WTC11 (cell line): ENCODE data around the gene CCDC127. TPM values are rescaled to one million over a fixed set of nuclear protein-coding genes. Genes with fewer than 3 reads are reported as not detected.
A peak's percentile ranks its signal among the peaks of the same experiment; 100 is the strongest.

ENCODE experiments used
- ATAC-seq: fragments of 200-7000 bp; cut with Tn5 transposase; 2 replicates; pipeline ENCODE4 v1.10.0; 2021; ENCODE audit warnings: mild to moderate bottlenecking, moderate library complexity
- CTCF ChIA-PET: fragments of 300-600 bp; sonication (Branson Sonifier 250); formaldehyde crosslinking; loops from one replicate; lab custom pipeline; 2021; ENCODE audit warnings: antibody characterized with exemption; lab: Charles Lee
- POLR2A ChIA-PET: fragments of 350-600 bp; sonication (Branson Sonifier 250); formaldehyde crosslinking; loops from one replicate; lab custom pipeline; 2021; ENCODE audit warnings: antibody characterized with exemption; lab: Charles Lee
- DNase-seq: peaks from one replicate; pipeline ENCODE4 v3.0.0; 2021; ENCODE audit warnings: low spot score
- H3K27ac Mint-ChIP-seq: 2 replicates; pipeline ENCODE4 v1.8.0; 2021; ENCODE audit warnings: mixed read lengths
- H3K27me3 Mint-ChIP-seq: 2 replicates; pipeline ENCODE4 v1.8.0; 2021; ENCODE audit warnings: low read depth, mild to moderate bottlenecking, moderate library complexity, mixed read lengths
- H3K36me3 Mint-ChIP-seq: 2 replicates; pipeline ENCODE4 v1.8.0; 2021; ENCODE audit warnings: mixed read lengths
- H3K4me1 Mint-ChIP-seq: 2 replicates; pipeline ENCODE4 v1.8.0; 2022; ENCODE audit warnings: mixed read lengths
- H3K4me3 Mint-ChIP-seq: 2 replicates; pipeline ENCODE4 v1.8.0; 2021; ENCODE audit warnings: mild to moderate bottlenecking, moderate library complexity, mixed read lengths
- H3K9me3 Mint-ChIP-seq: 2 replicates; pipeline ENCODE4 v1.8.0; 2021; ENCODE audit warnings: mixed read lengths
- E2F5 ChIP-seq: sonication (generic); formaldehyde crosslinking; IDR thresholded peaks from 2 replicates; pipeline ENCODE4 v1.8.1; 2022; ENCODE audit warnings: mild to moderate bottlenecking, moderate library complexity, missing genetic modification reagents
- ETV6 ChIP-seq: sonication (generic); formaldehyde crosslinking; IDR thresholded peaks from 2 replicates; pipeline ENCODE4 v1.8.1; 2022; ENCODE audit warnings: mild to moderate bottlenecking, missing genetic modification reagents
- FOXJ3 ChIP-seq: sonication (generic); formaldehyde crosslinking; IDR thresholded peaks from 2 replicates; pipeline ENCODE4 v1.9.0; 2021; ENCODE audit warnings: missing genetic modification reagents, mild to moderate bottlenecking, borderline replicate concordance
- FOXK1 ChIP-seq: sonication (generic); formaldehyde crosslinking; IDR thresholded peaks from 2 replicates; pipeline ENCODE4 v1.8.0; 2022; ENCODE audit warnings: mild to moderate bottlenecking, moderate library complexity, missing genetic modification reagents
- HMGA2 ChIP-seq: fragments of 250-450 bp; sonication (Bioruptor Pico); IDR thresholded peaks from 2 replicates; pipeline ENCODE4 v1.4.0; 2021; ENCODE audit warnings: mild to moderate bottlenecking, moderate library complexity
- MXD4 ChIP-seq: fragments of 250-450 bp; sonication (Bioruptor Pico); IDR thresholded peaks from 2 replicates; pipeline ENCODE4 v1.8.0; 2021; ENCODE audit warnings: mild to moderate bottlenecking, moderate library complexity, borderline replicate concordance
- NFE2L1 ChIP-seq: sonication (generic); formaldehyde crosslinking; IDR thresholded peaks from 2 replicates; pipeline ENCODE4 v1.8.1; 2023; ENCODE audit warnings: missing genetic modification reagents
- NFYB ChIP-seq: sonication (generic); formaldehyde crosslinking; conservative IDR thresholded peaks from 2 replicates; pipeline ENCODE4 v1.8.0; 2022; ENCODE audit warnings: low read depth, missing genetic modification reagents
- OVOL2 ChIP-seq: fragments of 250-450 bp; sonication (Bioruptor Pico); IDR thresholded peaks from 2 replicates; pipeline ENCODE4 v1.9.0; 2021; ENCODE audit warnings: mild to moderate bottlenecking, borderline replicate concordance
- RELA ChIP-seq: sonication (generic); formaldehyde crosslinking; IDR thresholded peaks from 2 replicates; pipeline ENCODE4 v1.8.1; 2022; ENCODE audit warnings: missing genetic modification reagents, mild to moderate bottlenecking, borderline replicate concordance
- SOX15 ChIP-seq: fragments of 250-450 bp; sonication (Bioruptor Pico); IDR thresholded peaks from 2 replicates; pipeline ENCODE4 v1.9.0; 2021; ENCODE audit warnings: mild to moderate bottlenecking
- ZNF219 ChIP-seq: sonication (generic); formaldehyde crosslinking; IDR thresholded peaks from 2 replicates; pipeline ENCODE4 v1.8.0; 2023; ENCODE audit warnings: missing genetic modification reagents, mild to moderate bottlenecking, borderline replicate concordance
- ZNF232 ChIP-seq: sonication (generic); formaldehyde crosslinking; IDR thresholded peaks from 2 replicates; pipeline ENCODE4 v1.8.0; 2022; ENCODE audit warnings: mild to moderate bottlenecking, missing genetic modification reagents
- ZNF281 ChIP-seq: sonication (generic); formaldehyde crosslinking; IDR thresholded peaks from 2 replicates; pipeline ENCODE4 v1.8.0; 2023; ENCODE audit warnings: mild to moderate bottlenecking, missing genetic modification reagents
- ZSCAN18 ChIP-seq: fragments of 250-450 bp; sonication (Bioruptor Pico); IDR thresholded peaks from 2 replicates; pipeline ENCODE4 v2.1.2; 2022; ENCODE audit warnings: mild to moderate bottlenecking, moderate library complexity
- total RNA-seq: library from RNA; stranded (reverse); gene quantifications from 3 replicates; pipeline ENCODE4 v1.2.3, GENCODE V29; 2021
- TF ChIP-seq, protein P1 (sequence below): fragments of 250-450 bp; sonication (Bioruptor Pico); IDR thresholded peaks from 2 replicates; pipeline ENCODE4 v1.9.0; 2021; ENCODE audit warnings: mild to moderate bottlenecking
- TF ChIP-seq, protein P2 (sequence below): sonication (generic); formaldehyde crosslinking; IDR thresholded peaks from 2 replicates; pipeline ENCODE4 v1.8.0; 2023; ENCODE audit warnings: missing genetic modification reagents, mild to moderate bottlenecking, borderline replicate concordance

The CCDC127 gene
- total RNA-seq, 1 experiment from 2014 or later, result 5.3 TPM

DNA sequence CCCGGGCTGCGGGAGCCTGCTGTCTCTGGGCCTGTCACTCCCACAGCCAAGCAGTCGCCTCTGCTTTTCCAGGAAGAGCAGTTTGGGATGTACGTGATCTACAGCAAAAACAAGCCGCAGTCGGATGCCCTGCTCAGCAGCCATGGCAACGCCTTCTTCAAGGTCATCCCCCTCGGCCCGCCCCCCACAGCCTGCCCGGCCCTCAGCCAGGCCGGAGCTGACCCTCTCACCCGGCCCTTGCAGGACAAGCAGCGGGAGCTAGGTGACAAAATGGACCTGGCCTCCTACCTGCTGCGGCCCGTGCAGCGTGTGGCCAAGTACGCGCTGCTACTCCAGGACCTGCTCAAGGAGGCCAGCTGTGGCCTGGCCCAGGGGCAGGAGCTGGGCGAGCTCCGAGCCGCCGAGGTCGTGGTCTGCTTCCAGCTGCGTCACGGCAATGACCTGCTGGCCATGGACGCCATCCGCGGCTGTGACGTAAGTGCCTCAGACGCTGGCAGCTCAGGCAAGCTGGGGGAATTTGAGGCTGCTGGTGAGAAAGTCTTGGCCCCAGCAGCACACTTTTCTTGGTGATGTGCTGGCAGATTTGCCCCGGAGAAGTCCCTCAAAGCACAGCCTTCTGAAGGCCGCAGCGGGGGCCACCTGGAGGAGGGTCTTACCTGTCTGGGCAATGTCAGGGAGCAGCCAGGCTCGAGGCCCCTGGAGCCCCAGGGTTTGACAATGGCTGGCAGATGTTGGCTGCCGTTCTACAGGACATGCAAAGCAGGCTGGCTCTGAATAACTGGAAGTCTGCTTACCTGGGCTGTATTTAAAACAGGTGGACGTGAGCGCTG lies 46.8 kb downstream of the CCDC127 start (continued):
- no peak for TF ChIP-seq OVOL2 (CRISPR knock-in tag)
- no peak for TF ChIP-seq FOXK1 (CRISPR knock-in tag)
- TF ChIP-seq ZSCAN18 (CRISPR knock-in tag), result no peak
- TF ChIP-seq MXD4 (CRISPR knock-in tag), result no peak
- TF ChIP-seq FOXJ3, result no peak
- TF ChIP-seq, all 79 proteins: peak for 0

DNA sequence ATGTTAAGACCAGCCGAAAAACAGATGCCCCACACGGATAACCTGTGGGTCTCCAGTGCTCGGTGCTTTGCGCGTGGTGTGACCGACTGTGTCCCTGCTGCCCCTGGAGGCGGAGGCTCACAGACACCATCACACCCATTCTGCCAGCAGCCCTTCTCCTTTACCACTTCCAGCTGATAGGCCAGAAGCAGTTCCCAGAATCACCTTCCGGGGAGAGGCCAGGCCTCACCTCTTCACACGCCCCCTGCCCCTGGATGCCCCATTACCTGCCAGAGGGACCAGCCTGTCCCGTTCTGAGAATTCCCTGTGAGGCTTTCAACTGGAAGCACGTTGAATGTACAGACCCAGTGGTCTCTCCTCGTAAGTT lies 48.2 kb downstream of the CCDC127 start:
- TF ChIP-seq E2F5 (no peak), ZNF281 (CRISPR knock-in tag) (no peak), SOX15 (CRISPR knock-in tag) (no peak), ETV6 (no peak), NFYB (CRISPR knock-in tag) (no peak), RELA (no peak), NFE2L1 (CRISPR knock-in tag) (no peak), ZNF232 (CRISPR knock-in tag) (no peak), ZNF219 (no peak), HMGA2 (no peak)
- TF ChIP-seq, protein P1, sequence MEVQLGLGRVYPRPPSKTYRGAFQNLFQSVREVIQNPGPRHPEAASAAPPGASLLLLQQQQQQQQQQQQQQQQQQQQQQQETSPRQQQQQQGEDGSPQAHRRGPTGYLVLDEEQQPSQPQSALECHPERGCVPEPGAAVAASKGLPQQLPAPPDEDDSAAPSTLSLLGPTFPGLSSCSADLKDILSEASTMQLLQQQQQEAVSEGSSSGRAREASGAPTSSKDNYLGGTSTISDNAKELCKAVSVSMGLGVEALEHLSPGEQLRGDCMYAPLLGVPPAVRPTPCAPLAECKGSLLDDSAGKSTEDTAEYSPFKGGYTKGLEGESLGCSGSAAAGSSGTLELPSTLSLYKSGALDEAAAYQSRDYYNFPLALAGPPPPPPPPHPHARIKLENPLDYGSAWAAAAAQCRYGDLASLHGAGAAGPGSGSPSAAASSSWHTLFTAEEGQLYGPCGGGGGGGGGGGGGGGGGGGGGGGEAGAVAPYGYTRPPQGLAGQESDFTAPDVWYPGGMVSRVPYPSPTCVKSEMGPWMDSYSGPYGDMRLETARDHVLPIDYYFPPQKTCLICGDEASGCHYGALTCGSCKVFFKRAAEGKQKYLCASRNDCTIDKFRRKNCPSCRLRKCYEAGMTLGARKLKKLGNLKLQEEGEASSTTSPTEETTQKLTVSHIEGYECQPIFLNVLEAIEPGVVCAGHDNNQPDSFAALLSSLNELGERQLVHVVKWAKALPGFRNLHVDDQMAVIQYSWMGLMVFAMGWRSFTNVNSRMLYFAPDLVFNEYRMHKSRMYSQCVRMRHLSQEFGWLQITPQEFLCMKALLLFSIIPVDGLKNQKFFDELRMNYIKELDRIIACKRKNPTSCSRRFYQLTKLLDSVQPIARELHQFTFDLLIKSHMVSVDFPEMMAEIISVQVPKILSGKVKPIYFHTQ (CRISPR knock-in tag), result no peak
- TF ChIP-seq, protein P2, sequence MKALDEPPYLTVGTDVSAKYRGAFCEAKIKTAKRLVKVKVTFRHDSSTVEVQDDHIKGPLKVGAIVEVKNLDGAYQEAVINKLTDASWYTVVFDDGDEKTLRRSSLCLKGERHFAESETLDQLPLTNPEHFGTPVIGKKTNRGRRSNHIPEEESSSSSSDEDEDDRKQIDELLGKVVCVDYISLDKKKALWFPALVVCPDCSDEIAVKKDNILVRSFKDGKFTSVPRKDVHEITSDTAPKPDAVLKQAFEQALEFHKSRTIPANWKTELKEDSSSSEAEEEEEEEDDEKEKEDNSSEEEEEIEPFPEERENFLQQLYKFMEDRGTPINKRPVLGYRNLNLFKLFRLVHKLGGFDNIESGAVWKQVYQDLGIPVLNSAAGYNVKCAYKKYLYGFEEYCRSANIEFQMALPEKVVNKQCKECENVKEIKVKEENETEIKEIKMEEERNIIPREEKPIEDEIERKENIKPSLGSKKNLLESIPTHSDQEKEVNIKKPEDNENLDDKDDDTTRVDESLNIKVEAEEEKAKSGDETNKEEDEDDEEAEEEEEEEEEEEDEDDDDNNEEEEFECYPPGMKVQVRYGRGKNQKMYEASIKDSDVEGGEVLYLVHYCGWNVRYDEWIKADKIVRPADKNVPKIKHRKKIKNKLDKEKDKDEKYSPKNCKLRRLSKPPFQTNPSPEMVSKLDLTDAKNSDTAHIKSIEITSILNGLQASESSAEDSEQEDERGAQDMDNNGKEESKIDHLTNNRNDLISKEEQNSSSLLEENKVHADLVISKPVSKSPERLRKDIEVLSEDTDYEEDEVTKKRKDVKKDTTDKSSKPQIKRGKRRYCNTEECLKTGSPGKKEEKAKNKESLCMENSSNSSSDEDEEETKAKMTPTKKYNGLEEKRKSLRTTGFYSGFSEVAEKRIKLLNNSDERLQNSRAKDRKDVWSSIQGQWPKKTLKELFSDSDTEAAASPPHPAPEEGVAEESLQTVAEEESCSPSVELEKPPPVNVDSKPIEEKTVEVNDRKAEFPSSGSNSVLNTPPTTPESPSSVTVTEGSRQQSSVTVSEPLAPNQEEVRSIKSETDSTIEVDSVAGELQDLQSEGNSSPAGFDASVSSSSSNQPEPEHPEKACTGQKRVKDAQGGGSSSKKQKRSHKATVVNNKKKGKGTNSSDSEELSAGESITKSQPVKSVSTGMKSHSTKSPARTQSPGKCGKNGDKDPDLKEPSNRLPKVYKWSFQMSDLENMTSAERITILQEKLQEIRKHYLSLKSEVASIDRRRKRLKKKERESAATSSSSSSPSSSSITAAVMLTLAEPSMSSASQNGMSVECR (CRISPR knock-in tag), result no peak
- TF ChIP-seq, all 79 proteins: peak for 0
- peak; percentile 13 for DNase-seq
- no peak overlapping the region for H3K27ac Mint-ChIP-seq
- no peaks in the 10 kb centered on the region for H3K4me1 Mint-ChIP-seq
- H3K9me3 Mint-ChIP-seq, result peaks cover 2% of the 10 kb centered on the region
- POLR2A ChIA-PET, result no interaction called here
- H3K36me3 Mint-ChIP-seq, result peaks cover 22% of the 10 kb centered on the region
- H3K27me3 Mint-ChIP-seq, result no peaks in the 10 kb centered on the region
- CTCF ChIA-PET, result interaction anchor here (0.6 to 2.3 kb wide), 4 partner anchors 11 to 277 kb away, joined by 3 to 9 read pairs (median 3); no protein-coding TSS in a partner anchor
- peak; percentile 71 for ATAC-seq
- H3K4me3 Mint-ChIP-seq, result no peak overlapping the region
